HG03060 (cell line): Measurements from ENCODE around the gene PWWP2B.
"Not testable (repeated sequence)": the region's sequence is repeated elsewhere in the genome, so short reads cannot be mapped to it uniquely, and the experiment has no call there.

Experiments used
- ATAC-seq: cut with Tn5 transposase; IDR thresholded peaks from one replicate; pipeline ENCODE4 v1.9.1; 2021; ENCODE audit warnings: low read depth, moderate number of reproducible peaks; ENCODE audit not compliant: unreplicated experiment

PWWP2B gene

GRCh38 chr10:132379026-132379425 is 18.0 kb upstream of the PWWP2B start:
- not testable (repeated sequence) for ATAC-seq

GRCh38 chr10:132380986-132381385 is 16.0 kb upstream of the PWWP2B start:
- ATAC-seq, result not testable (repeated sequence)

GRCh38 chr10:132381741-132382140 is 15.3 kb upstream of the PWWP2B start:
- ATAC-seq, result no peak

GRCh38 chr10:132382231-132382922 is 14.6 kb upstream of the PWWP2B start:
- ATAC-seq, result no peak

GRCh38 chr10:132383101-132383500 is 13.9 kb upstream of the PWWP2B start:
- no peak for ATAC-seq

- ATAC-seq, result no peak
These were observed 13.2 kb upstream of the PWWP2B start for GRCh38 chr10:132383751-132384196.

GRCh38 chr10:132384618-132385388 is 12.2 kb upstream of the PWWP2B start:
- ATAC-seq, result no peak

GRCh38 chr10:132385389-132385667 is 11.7 kb upstream of the PWWP2B start:
- no peak for ATAC-seq

GRCh38 chr10:132385721-132386418 is 11.1 kb upstream of the PWWP2B start:
- ATAC-seq, result no peak

- ATAC-seq, result no peak
These were observed 10.6 kb upstream of the PWWP2B start for GRCh38 chr10:132386419-132386831.

- not testable (repeated sequence) for ATAC-seq
These were observed 10.1 kb upstream of the PWWP2B start for GRCh38 chr10:132386896-132387295.

- ATAC-seq, result no peak
These were observed 9.2 kb upstream of the PWWP2B start for GRCh38 chr10:132387764-132388210.

- ATAC-seq, result no peak
These were observed 8.0 kb upstream of the PWWP2B start for GRCh38 chr10:132388891-132389432.

- no peak for ATAC-seq
These were observed 7.4 kb upstream of the PWWP2B start for GRCh38 chr10:132389433-132390169.

GRCh38 chr10:132390170-132390920 is 6.7 kb upstream of the PWWP2B start:
- no peak for ATAC-seq

GRCh38 chr10:132390921-132391675 is 5.9 kb upstream of the PWWP2B start:
- ATAC-seq, result no peak

GRCh38 chr10:132391676-132392020 is 5.4 kb upstream of the PWWP2B start:
- no peak for ATAC-seq

GRCh38 chr10:132392184-132392800 is 4.7 kb upstream of the PWWP2B start:
- no peak for ATAC-seq
